Prostate gland (tissue), 2 donors: ENCODE data around the gene CDH13. TPM values are rescaled to one million over a fixed set of nuclear protein-coding genes. Genes with fewer than 3 reads are reported as not detected.

Experiments
- DNase-seq: peaks from one replicate; pipeline ENCODE4 v3.0.0-alpha.2; 2019; ENCODE audit warnings: low spot score
- H3K27ac ChIP-seq, 2 donors: fragments of 200-600 bp; sonication (generic); 2 replicates each; pipeline ENCODE4 v1.5.1; 2017 to 2019
- H3K27me3 ChIP-seq: fragments of 200-600 bp; sonication (generic); replicated peaks from 2 replicates; pipeline ENCODE4 v1.5.1; 2019; ENCODE audit not compliant: insufficient read depth
- H3K36me3 ChIP-seq, 2 donors: fragments of 200-600 bp; sonication (generic); 1 replicate in 1 of 2; 2 replicates in 1 of 2; pipeline versions ENCODE4 v1.5.1 to v1.8.1; 2017 to 2019
- H3K4me1 ChIP-seq: fragments of 200-600 bp; sonication (generic); replicated peaks from 2 replicates; pipeline ENCODE4 v1.5.1; 2019
- H3K4me3 ChIP-seq, 2 donors: fragments of 200-600 bp; sonication (generic); 2 replicates each; pipeline ENCODE4 v1.5.1; 2017 to 2019
- H3K9me3 ChIP-seq: fragments of 200-600 bp; sonication (generic); 2 replicates; pipeline ENCODE4 v1.5.1; 2017
- CTCF ChIP-seq, 4 experiments: fragments of 200-600 bp in 2 of 4; fragments of 450-650 bp in 2 of 4; sonication (generic) in 2 of 4; IDR thresholded peaks; 1 replicate in 3 of 4; 2 replicates in 1 of 4; pipeline ENCODE4 v1.5.1; 2016 to 2019; ENCODE audit warnings: antibody characterized with exemption in 4 of 4, mild to moderate bottlenecking in 2 of 4, moderate library complexity in 2 of 4
- POLR2A ChIP-seq: fragments of 450-650 bp; IDR thresholded peaks from one replicate; pipeline ENCODE4 v1.6.1; 2016; ENCODE audit warnings: antibody characterized with exemption, mild to moderate bottlenecking
- POLR2AphosphoS5 ChIP-seq: sonication (generic); formaldehyde crosslinking; IDR thresholded peaks from one replicate; pipeline ENCODE4 v1.6.1; 2017; ENCODE audit warnings: antibody characterized with exemption
- WGBS: methylation state at CpG from one replicate; pipeline ENCODE4 v1.1.5; 2018; 5-methylcytosine and 5-hydroxymethylcytosine counted together
- intact Hi-C: fragments of 100-400 bp; cut with DNase I; formaldehyde crosslinking; loops from one replicate; pipeline ENCODE4 v1.14.2; 2022
- total RNA-seq, 2 donors: library from RNA; depleted of rRNA; stranded (reverse); fragments of >200 nt; gene quantifications; one replicate each; pipeline ENCODE4 v1.1.0, GENCODE V29; 2016

The CDH13 gene
- total RNA-seq, 2 donors from 2014 or later = 20.6 to 23.0 TPM

DNA sequence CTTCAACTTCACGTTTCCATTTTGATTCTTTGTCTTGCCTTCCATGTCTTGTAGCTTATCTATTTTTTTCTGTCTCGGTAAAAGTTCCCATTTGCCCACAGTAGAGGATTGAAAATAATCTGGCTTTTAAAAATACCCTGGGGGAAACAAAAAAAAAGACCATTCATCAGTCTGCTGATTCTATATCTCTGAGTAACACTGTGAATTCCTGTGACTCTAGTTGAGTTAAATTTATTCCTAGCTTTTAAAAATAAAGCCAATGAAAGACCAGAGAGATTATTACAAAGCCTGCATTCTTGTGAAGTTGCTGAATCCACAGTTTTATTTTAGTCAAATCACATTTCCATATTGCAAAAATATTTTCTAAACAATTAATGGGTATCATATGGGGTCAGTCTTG is 532.3 kb downstream of the CDH13 start:
- 86% methylated on average over 2 of the region's 2 CpGs for WGBS

GRCh38 chr16:83160287-83161020 is 533.7 kb downstream of the CDH13 start:
- H3K4me3 ChIP-seq = no peak overlapping the region
- TF ChIP-seq POLR2AphosphoS5 = no peak
- TF ChIP-seq POLR2A = no peak
- no peak for TF ChIP-seq CTCF (IDR thresholded peaks at IDR 0.05)
- H3K27me3 ChIP-seq = no peaks in the 10 kb centered on the region
- no peaks in the 10 kb centered on the region for H3K9me3 ChIP-seq
- no peaks in the 10 kb centered on the region for H3K4me1 ChIP-seq
- no peak overlapping the region for H3K27ac ChIP-seq
- no peaks in the 10 kb centered on the region for H3K36me3 ChIP-seq
- DNase-seq = no peak
- intact Hi-C loops = no loop called here
- WGBS = 76% methylated on average over 7 of the region's 7 CpGs

More for the DNA sequence above, 532.3 kb downstream of the CDH13 start:
- no peak overlapping the region for H3K27ac ChIP-seq
- H3K4me3 ChIP-seq = no peak overlapping the region
- no peaks in the 10 kb centered on the region for H3K9me3 ChIP-seq
- no peaks in the 10 kb centered on the region for H3K27me3 ChIP-seq
- no peaks in the 10 kb centered on the region for H3K4me1 ChIP-seq
- no peak for TF ChIP-seq CTCF (IDR thresholded peaks at IDR 0.05)
- no peak for TF ChIP-seq POLR2A
- TF ChIP-seq POLR2AphosphoS5 = no peak
- no peak for DNase-seq
- H3K36me3 ChIP-seq = no peaks in the 10 kb centered on the region
- intact Hi-C loops = no loop called here

- intact Hi-C loops = no loop called here
- H3K4me3 ChIP-seq = no peak overlapping the region
- H3K4me1 ChIP-seq = no peaks in the 10 kb centered on the region
- WGBS = 63% methylated on average over 2 of the region's 2 CpGs
- no peak for TF ChIP-seq POLR2A
- TF ChIP-seq POLR2AphosphoS5 = no peak
- TF ChIP-seq CTCF (IDR thresholded peaks at IDR 0.05) = no peak
- H3K36me3 ChIP-seq = no peaks in the 10 kb centered on the region
- no peak overlapping the region for H3K27ac ChIP-seq
- DNase-seq = no peak
- H3K27me3 ChIP-seq = no peaks in the 10 kb centered on the region
- H3K9me3 ChIP-seq = no peaks in the 10 kb centered on the region
Observed at GRCh38 chr16:83162791-83163190, 536.0 kb downstream of the CDH13 start.

- no peak overlapping the region for H3K4me3 ChIP-seq
- no peaks in the 10 kb centered on the region for H3K9me3 ChIP-seq
- DNase-seq = no peak
- H3K4me1 ChIP-seq = no peaks in the 10 kb centered on the region
- H3K27ac ChIP-seq = no peak overlapping the region
- WGBS = 83% methylated on average over 3 of the region's 3 CpGs
- no peaks in the 10 kb centered on the region for H3K36me3 ChIP-seq
- no peak for TF ChIP-seq POLR2A
- no peak for TF ChIP-seq POLR2AphosphoS5
- no peak for TF ChIP-seq CTCF (IDR thresholded peaks at IDR 0.05)
- no peaks in the 10 kb centered on the region for H3K27me3 ChIP-seq
- intact Hi-C loops = no loop called here
Observed at GRCh38 chr16:83164816-83165215, 538.0 kb downstream of the CDH13 start.

DNA sequence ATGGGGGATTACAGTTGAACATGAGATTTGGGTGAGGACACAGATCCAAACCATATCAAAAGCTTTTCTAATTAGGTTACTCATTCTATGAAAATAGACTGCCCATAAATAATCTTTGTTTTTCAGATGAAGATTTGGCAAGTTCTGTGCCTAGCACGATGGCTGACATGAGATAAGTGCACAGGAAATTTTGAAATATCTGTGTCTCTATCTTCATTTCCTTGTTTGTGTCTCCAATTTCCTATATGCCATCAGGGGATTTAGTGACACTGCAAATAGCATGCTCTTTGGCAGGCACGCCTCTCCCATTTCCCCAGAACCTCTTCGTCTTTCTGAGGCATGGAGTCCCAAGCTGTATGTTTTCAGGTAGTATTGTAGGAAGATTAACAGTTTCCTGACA is 544.6 kb downstream of the CDH13 start:
- no peak for TF ChIP-seq CTCF (IDR thresholded peaks at IDR 0.05)
- TF ChIP-seq POLR2AphosphoS5 = no peak
- TF ChIP-seq POLR2A = no peak
- Histone ChIP-seq H3K27ac (no peak overlapping the region), H3K4me1 (no peaks in the 10 kb centered on the region), H3K4me3 (no peak overlapping the region), H3K36me3 (no peaks in the 10 kb centered on the region), H3K27me3 (no peaks in the 10 kb centered on the region), H3K9me3 (no peaks in the 10 kb centered on the region)
- WGBS = 30% methylated on average over 3 of the region's 3 CpGs
- intact Hi-C loops = no loop called here
- DNase-seq = no peak
